ENCODE data around the gene TRAF2. TPM values are rescaled to one million over a fixed set of nuclear protein-coding genes. Genes with fewer than 3 reads are reported as not detected.
A peak's percentile ranks its signal among the peaks of the same experiment; 100 is the strongest.

Gene TRAF2
- total and polyA plus RNA-seq, 4 donors, result 4.7 to 14.9 (median 6.8) TPM

GRCh38 chr9:136946228-136947027 lies 60.1 kb downstream of the TRAF2 start (continued):
- TF ChIP-seq, protein P1, sequence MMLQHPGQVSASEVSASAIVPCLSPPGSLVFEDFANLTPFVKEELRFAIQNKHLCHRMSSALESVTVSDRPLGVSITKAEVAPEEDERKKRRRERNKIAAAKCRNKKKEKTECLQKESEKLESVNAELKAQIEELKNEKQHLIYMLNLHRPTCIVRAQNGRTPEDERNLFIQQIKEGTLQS (IDR thresholded peaks at IDR 0.05), result no peak

DNA sequence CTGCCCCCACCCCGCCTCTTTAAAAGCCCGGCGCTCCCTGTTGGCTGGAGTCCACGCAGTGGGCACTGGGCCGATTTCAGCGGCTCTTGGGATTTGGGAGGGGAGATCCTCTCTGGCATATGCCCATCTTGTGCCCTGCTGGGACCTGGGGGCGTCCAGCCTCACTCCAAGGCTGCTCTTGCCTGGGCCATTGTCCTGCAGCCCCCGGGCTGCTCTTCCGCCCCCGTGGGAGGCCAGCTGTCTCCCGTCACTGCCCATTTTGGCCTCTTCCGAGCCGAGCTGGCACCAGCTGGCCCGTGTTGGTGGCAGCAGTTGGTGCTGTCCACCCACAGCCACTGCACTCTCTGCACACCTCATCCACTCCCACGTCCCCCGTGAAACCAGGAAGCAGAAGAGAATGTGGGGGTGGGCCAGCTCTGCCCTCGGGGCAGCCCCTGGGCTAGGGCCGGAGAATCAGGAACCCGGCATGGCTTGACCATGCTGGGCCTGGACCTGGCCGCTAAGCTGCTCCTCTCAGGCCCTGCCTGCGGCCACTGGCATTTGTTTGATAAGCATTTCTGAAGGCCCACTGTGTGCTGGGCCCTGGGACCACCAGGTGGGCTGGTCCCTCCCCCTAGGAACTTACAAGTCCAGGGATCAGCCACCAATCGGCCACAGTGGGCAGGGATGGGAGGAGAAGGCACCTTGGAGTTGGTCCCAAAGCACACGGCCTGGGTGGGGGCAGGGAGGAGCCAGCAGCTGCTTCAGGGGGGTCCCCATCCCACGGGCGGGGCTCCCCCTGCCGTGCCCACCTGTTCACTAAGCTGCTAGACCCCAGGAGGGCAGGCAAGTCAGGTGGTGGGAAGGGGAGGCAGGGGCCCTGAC lies 60.9 kb downstream of the TRAF2 start:
- peak overlapping the region; percentile 86 to 95 for H3K27ac ChIP-seq (ENCODE audit: low read depth in 1 of 2, low read length in 2 of 2)
- peaks cover 10 to 50% (median 34%) of the 10 kb centered on the region in 4 donors for H3K4me1 ChIP-seq (ENCODE audit: control insufficient read depth in 4 of 4, insufficient read depth in 4 of 4, low read length in 3 of 4)
- peaks cover 0 to under 1% (median 0%) of the 10 kb centered on the region in 4 donors for H3K36me3 ChIP-seq (ENCODE audit: control insufficient read depth in 4 of 4, insufficient read depth in 3 of 4, low read depth in 1 of 4, low read length in 3 of 4)
- DNase-seq (ENCODE audit: low spot score), result no peak
- 29% methylated on average over 26 of the region's 26 CpGs for WGBS
- peak overlapping the region; percentile 9 to 78 (median 62) for H3K4me3 ChIP-seq (ENCODE audit: low read depth in 1 of 3, low read length in 3 of 3)
- no peaks in the 10 kb centered on the region for H3K9me3 ChIP-seq (ENCODE audit: control insufficient read depth in 4 of 4, low read length in 3 of 4)
- peak overlapping the region; percentile 8 to 20 for H3K9ac ChIP-seq (ENCODE audit: low read depth in 1 of 2, low read length in 2 of 2)
- TF ChIP-seq SP1 (IDR thresholded peaks at IDR 0.05), result no peak
- TF ChIP-seq FOXA1 (IDR thresholded peaks at IDR 0.05), result no peak
- TF ChIP-seq, protein P2, sequence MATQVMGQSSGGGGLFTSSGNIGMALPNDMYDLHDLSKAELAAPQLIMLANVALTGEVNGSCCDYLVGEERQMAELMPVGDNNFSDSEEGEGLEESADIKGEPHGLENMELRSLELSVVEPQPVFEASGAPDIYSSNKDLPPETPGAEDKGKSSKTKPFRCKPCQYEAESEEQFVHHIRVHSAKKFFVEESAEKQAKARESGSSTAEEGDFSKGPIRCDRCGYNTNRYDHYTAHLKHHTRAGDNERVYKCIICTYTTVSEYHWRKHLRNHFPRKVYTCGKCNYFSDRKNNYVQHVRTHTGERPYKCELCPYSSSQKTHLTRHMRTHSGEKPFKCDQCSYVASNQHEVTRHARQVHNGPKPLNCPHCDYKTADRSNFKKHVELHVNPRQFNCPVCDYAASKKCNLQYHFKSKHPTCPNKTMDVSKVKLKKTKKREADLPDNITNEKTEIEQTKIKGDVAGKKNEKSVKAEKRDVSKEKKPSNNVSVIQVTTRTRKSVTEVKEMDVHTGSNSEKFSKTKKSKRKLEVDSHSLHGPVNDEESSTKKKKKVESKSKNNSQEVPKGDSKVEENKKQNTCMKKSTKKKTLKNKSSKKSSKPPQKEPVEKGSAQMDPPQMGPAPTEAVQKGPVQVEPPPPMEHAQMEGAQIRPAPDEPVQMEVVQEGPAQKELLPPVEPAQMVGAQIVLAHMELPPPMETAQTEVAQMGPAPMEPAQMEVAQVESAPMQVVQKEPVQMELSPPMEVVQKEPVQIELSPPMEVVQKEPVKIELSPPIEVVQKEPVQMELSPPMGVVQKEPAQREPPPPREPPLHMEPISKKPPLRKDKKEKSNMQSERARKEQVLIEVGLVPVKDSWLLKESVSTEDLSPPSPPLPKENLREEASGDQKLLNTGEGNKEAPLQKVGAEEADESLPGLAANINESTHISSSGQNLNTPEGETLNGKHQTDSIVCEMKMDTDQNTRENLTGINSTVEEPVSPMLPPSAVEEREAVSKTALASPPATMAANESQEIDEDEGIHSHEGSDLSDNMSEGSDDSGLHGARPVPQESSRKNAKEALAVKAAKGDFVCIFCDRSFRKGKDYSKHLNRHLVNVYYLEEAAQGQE (IDR thresholded peaks at IDR 0.05), result no peak
- TF ChIP-seq YY1 (IDR thresholded peaks at IDR 0.05), result no peak
- TF ChIP-seq, protein P1 (IDR thresholded peaks at IDR 0.05), result no peak
- no peak for TF ChIP-seq TAF1 (conservative IDR thresholded peaks at IDR 0.05)
- TF ChIP-seq JUND (IDR thresholded peaks at IDR 0.05), result no peak
- TF ChIP-seq, protein P3, sequence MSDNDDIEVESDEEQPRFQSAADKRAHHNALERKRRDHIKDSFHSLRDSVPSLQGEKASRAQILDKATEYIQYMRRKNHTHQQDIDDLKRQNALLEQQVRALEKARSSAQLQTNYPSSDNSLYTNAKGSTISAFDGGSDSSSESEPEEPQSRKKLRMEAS (IDR thresholded peaks at IDR 0.05), result no peak
- no peak for TF ChIP-seq HNF4A (conservative IDR thresholded peaks at IDR 0.05)
- no peak for TF ChIP-seq EGR1 (IDR thresholded peaks at IDR 0.05; ENCODE audit: low read depth in 2 of 2)
- TF ChIP-seq HNF4G (IDR thresholded peaks at IDR 0.05), result no peak
- TF ChIP-seq GABPA (IDR thresholded peaks at IDR 0.05 in 1 of 2, conservative IDR thresholded peaks at IDR 0.05 in 1 of 2), result no peak
- TF ChIP-seq, protein P4, sequence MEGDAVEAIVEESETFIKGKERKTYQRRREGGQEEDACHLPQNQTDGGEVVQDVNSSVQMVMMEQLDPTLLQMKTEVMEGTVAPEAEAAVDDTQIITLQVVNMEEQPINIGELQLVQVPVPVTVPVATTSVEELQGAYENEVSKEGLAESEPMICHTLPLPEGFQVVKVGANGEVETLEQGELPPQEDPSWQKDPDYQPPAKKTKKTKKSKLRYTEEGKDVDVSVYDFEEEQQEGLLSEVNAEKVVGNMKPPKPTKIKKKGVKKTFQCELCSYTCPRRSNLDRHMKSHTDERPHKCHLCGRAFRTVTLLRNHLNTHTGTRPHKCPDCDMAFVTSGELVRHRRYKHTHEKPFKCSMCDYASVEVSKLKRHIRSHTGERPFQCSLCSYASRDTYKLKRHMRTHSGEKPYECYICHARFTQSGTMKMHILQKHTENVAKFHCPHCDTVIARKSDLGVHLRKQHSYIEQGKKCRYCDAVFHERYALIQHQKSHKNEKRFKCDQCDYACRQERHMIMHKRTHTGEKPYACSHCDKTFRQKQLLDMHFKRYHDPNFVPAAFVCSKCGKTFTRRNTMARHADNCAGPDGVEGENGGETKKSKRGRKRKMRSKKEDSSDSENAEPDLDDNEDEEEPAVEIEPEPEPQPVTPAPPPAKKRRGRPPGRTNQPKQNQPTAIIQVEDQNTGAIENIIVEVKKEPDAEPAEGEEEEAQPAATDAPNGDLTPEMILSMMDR (IDR thresholded peaks at IDR 0.05; ENCODE audit: low read depth, low read length, missing input control), result no peak
- TF ChIP-seq NR2F2 (IDR thresholded peaks at IDR 0.05), result no peak
- no peak for TF ChIP-seq FOXA2 (IDR thresholded peaks at IDR 0.05)
- no peak for TF ChIP-seq ZBTB33 (IDR thresholded peaks at IDR 0.05)
- no peaks in the 10 kb centered on the region for H3K27me3 ChIP-seq (ENCODE audit: control insufficient read depth in 4 of 4, insufficient read depth in 4 of 4, low read length in 3 of 4)
